GM19239 (cell line): ENCODE measurements around the gene FADD.

Experiments
- DNase-seq: peaks from one replicate; pipeline ENCODE4 v3.0.0; 2011; ENCODE audit warnings: low spot score; ENCODE audit not compliant: insufficient read length
- FAIRE-seq: peaks from 2 replicates; lab custom pipeline; 2011; peaks lifted over from hg19 to GRCh38; lab: Jason Lieb, UNC

FADD gene

GRCh38 chr11:70229737-70230136 lies 26.6 kb downstream of the FADD start:
- FAIRE-seq (no peak), DNase-seq (no peak)

GRCh38 chr11:70230151-70230839 lies 27.2 kb downstream of the FADD start:
- DNase-seq: no peak
- FAIRE-seq: no peak

GRCh38 chr11:70230840-70231710 lies 28.0 kb downstream of the FADD start:
- DNase-seq: no peak

GRCh38 chr11:70233034-70233433 lies 29.9 kb downstream of the FADD start:
- FAIRE-seq (no peak), DNase-seq (no peak)

More at GRCh38 chr11:70230840-70231710, 28.0 kb downstream of the FADD start:
- no peak for FAIRE-seq

GRCh38 chr11:70233511-70233934 lies 30.4 kb downstream of the FADD start:
- no peak for FAIRE-seq
- DNase-seq: no peak

- DNase-seq (no peak), FAIRE-seq (no peak)
These were observed 30.9 kb downstream of the FADD start for GRCh38 chr11:70233962-70234361.

- DNase-seq: no peak
- FAIRE-seq: no peak
These were observed 37.2 kb downstream of the FADD start for GRCh38 chr11:70240337-70240736.

GRCh38 chr11:70241709-70242108 lies 38.6 kb downstream of the FADD start:
- FAIRE-seq (no peak), DNase-seq (no peak)

GRCh38 chr11:70242885-70243284 lies 39.8 kb downstream of the FADD start:
- DNase-seq: no peak
- FAIRE-seq: no peak

- DNase-seq (no peak), FAIRE-seq (no peak)
These were observed 41.0 kb downstream of the FADD start for GRCh38 chr11:70243912-70244652.

GRCh38 chr11:70244698-70245097 lies 41.6 kb downstream of the FADD start:
- FAIRE-seq: no peak
- DNase-seq: no peak

- DNase-seq: no peak
These were observed 43.1 kb downstream of the FADD start for GRCh38 chr11:70246196-70246595.

GRCh38 chr11:70247042-70247709 lies 44.1 kb downstream of the FADD start:
- DNase-seq (no peak), FAIRE-seq (no peak)

More at GRCh38 chr11:70246196-70246595, 43.1 kb downstream of the FADD start:
- FAIRE-seq: no peak

GRCh38 chr11:70247710-70248072 lies 44.6 kb downstream of the FADD start:
- no peak for FAIRE-seq
- DNase-seq: no peak

GRCh38 chr11:70250876-70251658 lies 48.0 kb downstream of the FADD start:
- DNase-seq: no peak
- FAIRE-seq: no peak

GRCh38 chr11:70251659-70252321 lies 48.7 kb downstream of the FADD start:
- no peak for FAIRE-seq
- no peak for DNase-seq

GRCh38 chr11:70252844-70253243 lies 49.7 kb downstream of the FADD start:
- FAIRE-seq (no peak), DNase-seq (no peak)

- FAIRE-seq: no peak
These were observed 52.5 kb downstream of the FADD start for GRCh38 chr11:70255477-70256116.

More at GRCh38 chr11:70255477-70256116, 52.5 kb downstream of the FADD start:
- DNase-seq: no peak
